Measurements from ENCODE around the gene TSPEAR. TPM values are rescaled to one million over a fixed set of nuclear protein-coding genes. Genes with fewer than 3 reads are reported as not detected.

The TSPEAR gene
- total RNA-seq, 4 donors from 2014 or later: not detected

DNA sequence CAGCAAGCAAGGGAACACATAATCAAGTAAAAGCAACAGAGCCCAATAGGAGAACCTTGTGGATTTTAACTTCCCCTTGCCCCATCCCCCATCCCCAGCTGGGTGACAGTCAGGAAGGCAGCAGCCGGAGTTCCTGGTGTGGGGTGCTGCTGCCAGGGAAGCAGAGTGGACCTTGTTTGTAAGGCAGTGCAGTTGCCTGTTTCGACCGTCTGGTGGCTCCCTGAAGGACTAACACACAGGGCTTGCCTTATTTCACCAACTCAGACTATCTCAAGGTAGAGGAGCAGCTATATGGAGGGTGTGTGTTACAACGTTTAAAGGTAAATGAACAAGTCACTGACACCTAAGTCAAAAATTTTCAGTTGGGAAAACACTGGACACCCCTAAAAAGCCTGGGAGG is 92.9 kb downstream of the TSPEAR start:
- TF ChIP-seq, protein P1, sequence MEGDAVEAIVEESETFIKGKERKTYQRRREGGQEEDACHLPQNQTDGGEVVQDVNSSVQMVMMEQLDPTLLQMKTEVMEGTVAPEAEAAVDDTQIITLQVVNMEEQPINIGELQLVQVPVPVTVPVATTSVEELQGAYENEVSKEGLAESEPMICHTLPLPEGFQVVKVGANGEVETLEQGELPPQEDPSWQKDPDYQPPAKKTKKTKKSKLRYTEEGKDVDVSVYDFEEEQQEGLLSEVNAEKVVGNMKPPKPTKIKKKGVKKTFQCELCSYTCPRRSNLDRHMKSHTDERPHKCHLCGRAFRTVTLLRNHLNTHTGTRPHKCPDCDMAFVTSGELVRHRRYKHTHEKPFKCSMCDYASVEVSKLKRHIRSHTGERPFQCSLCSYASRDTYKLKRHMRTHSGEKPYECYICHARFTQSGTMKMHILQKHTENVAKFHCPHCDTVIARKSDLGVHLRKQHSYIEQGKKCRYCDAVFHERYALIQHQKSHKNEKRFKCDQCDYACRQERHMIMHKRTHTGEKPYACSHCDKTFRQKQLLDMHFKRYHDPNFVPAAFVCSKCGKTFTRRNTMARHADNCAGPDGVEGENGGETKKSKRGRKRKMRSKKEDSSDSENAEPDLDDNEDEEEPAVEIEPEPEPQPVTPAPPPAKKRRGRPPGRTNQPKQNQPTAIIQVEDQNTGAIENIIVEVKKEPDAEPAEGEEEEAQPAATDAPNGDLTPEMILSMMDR (IDR thresholded peaks at IDR 0.05; ENCODE audit: low read depth): no peak

DNA sequence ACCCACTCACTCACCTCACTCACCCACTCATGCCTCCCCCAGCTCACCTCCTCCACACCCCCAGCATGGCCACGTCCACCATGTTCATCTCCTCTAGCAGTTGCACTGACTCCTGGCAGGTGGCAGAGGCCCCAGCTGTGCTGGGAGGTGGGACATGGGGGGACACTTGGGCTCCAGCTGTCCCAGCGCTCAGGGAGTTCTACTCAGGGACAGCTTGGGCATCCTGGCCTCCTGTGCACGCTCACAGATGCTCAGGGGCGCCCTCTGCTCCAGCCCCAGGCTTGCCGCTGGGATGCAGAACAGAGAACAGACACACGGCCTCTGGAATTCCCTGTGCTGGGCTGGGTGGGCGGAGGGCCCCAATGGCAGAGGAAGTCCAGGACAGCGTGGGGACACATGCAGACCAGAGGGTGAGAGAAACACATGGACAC is 94.3 kb downstream of the TSPEAR start:
- TF ChIP-seq, protein P1 (IDR thresholded peaks at IDR 0.05; ENCODE audit: low read depth): no peak

DNA sequence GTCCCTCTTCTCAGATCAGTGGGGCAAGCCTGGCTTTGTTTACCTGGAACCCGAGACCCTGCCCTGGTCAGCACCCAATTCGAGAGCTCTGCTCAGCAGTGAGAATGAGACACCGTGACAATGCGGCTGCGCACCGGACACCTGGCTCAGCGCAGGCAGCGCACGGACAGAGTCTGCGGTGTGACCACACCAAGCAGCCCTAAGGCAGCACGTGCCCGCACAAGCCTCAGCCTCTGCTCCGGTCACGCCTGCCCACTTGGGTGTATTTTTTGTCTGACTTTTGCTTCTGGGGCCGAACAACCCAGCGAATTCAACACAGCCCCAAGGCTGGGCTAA is 94.8 kb downstream of the TSPEAR start:
- TF ChIP-seq, protein P1 (IDR thresholded peaks at IDR 0.05; ENCODE audit: low read depth): no peak

DNA sequence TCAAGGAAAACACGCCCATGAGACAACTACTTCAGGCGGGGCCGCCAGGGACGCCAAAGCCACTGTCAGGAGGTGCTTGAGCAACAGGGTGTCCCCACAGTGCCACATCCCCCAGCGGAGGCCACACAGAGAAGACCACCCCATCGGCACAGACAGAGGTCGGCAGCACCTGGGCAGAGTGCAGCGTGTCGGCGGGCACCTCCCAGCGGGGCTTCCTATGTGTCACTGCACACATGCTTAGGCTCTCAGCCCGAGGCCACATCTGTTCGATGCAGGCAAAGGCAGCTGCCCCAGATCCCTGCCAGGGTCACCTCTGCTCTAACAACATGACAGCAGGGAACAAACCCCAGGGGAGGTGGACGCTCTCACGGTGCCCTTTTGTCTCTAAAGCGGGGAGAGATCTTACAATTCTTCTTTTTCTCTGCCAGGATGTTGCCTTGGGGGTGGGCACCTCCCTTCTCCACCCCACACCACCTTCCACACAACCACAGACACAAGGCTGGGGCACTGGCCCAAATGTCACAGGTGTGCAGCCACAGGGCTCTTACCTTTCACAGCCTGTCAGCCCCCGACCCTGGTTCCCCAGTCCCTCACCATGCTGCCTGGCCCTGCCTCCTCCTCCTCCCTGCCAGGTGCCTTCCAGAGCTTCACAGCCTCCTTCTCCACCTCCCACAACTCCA is 95.3 kb downstream of the TSPEAR start:
- TF ChIP-seq, protein P1 (IDR thresholded peaks at IDR 0.05; ENCODE audit: low read depth): no peak

DNA sequence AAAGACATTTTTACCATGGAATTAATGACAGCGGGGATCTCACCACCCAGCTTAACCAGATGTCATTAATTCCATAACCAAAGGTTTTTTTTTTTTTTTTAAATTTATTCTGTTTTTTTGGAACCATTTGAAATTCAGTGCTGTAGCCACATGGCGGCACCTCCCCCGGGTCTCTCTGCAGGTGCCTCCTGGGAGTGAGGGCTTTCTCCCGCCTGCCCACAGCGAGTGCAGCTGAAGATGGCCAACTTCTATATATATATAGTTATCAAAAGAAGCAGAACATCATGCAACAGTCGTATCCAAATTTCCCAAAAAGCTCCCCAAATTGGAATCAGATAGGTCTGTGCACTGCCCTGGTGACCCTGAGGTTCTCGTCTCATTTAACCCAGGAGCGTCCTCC is 95.9 kb downstream of the TSPEAR start:
- TF ChIP-seq, protein P1 (IDR thresholded peaks at IDR 0.05; ENCODE audit: low read depth): no peak

DNA sequence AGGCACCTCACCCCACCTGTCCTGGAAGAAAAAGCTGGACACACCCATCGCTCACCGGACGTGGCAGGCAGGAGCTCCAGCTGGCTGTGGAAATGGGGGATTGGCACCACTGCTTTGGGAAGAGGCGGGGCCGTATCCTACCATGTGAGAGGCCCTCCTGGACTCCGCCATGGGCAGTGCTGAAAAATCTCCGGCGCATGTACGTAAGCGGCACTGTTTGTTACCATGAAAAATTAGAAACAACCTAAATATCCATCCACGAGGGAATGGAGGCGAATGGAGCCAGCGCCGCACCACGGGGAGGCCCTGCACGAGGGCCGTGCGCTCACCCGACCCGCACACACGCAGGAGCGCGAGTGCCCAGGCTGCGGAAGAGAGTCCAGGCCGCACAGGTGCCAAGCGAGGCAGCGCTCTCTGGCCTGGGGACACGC is 96.4 kb downstream of the TSPEAR start:
- TF ChIP-seq, protein P1 (IDR thresholded peaks at IDR 0.05; ENCODE audit: low read depth): no peak

DNA sequence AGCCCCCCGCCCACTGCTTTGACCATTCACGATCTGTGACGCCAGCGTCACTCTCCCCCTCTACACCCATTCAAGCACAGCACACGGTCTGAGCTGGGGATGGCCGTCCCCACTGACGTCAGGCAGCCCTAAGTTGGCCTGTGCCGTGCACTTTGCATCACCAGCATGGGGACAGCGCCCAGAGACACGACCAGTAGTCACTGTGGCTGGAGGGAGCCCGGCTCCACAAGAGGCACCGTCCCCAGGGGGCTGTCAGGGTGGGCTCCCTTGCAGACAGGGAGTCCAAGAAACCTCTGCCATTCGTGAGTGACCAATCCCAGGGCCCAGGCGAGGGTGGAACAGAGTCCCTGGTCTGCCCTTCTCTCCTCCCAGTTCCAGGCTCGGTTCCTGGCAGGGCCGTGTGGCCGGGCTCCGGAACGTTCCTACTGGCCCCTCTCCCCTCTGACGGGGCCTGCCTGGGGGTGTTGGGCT is 97.2 kb downstream of the TSPEAR start:
- TF ChIP-seq, protein P1 (IDR thresholded peaks at IDR 0.05; ENCODE audit: low read depth): no peak

All from subcutaneous adipose tissue (tissue), 4 donors.